Measurements from ENCODE around the gene LACC1.

The LACC1 gene

GRCh38 chr13:43884222-43884621 is 4.5 kb downstream of the LACC1 start:
- DNase-seq (ENCODE audit: low read depth in 2 of 2) = no peak

- DNase-seq (ENCODE audit: low read depth in 2 of 2) = no peak
Observed at GRCh38 chr13:43894438-43894837, 14.7 kb downstream of the LACC1 start.

DNA sequence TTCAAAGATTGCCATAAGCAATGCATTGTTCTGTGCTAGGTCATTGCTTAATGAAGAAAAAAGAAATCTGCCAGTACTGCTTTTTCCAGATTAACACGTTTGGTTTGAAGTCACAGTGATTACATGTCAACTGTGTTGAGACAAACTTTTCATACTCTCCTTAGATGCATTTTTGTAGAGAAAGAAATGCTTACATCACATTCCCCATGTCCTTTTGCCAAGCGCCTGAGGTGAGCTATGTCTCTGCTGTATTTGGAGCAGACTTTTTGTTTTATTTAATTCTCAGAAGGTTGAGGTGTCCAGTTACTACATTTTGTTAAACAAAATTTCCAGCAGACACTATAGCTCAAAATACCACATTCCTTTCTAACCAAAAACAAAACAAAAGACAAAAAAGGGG is 16.2 kb downstream of the LACC1 start:
- DNase-seq (ENCODE audit: low read depth in 2 of 2) = no peak

DNA sequence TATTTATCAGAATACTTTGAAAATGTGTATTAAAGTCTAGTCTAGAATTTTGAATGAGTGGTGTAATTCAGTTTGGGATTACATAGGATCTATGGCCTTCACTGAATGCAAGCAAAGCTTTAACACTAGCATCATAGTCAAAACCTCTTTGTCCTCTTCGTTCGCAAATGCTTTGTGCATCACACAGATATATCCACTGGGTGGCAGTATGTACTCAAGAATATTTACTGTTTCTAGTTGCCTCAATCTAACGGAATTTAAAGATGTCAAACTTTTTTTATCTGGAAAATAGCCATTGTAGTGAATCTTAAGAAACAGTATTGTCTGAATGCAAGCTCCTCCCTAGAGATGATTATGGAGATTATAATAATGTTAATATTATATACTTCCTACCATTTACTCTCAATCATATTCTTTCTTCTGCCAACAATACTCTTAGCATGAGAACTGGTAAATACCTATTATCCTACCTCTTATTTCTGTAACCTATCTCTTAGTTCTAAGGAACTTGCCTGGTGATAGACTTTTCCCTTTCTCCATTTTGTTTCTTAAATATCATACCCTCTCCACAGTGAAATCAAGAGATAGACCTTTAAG is 25.8 kb downstream of the LACC1 start:
- DNase-seq (ENCODE audit: low read depth in 2 of 2) = no peak

GRCh38 chr13:43908156-43909126 is 28.7 kb downstream of the LACC1 start:
- no peak for DNase-seq (ENCODE audit: low read depth in 2 of 2)

- DNase-seq (ENCODE audit: low read depth in 2 of 2) = no peak
Observed at GRCh38 chr13:43910856-43911255, 31.2 kb downstream of the LACC1 start.

DNA sequence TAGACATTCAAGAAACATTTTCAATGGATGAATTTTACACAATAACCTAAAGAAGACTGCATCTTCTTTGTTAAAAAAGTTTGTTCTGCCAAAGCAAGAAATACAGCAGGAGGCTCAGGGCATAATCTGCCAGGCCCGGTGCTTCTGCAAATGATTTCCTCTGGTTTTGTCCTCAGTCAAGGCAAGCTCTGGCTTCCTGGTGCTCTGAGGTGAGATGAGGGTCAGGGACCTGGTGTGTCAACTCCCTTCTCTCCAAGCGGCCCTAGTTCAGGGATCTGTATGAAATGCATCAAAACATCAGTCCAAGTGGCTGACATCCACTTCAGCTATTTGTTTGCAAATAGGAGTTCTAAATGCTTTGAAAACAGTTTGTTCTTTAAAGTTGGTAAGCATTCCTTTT is 31.6 kb downstream of the LACC1 start:
- DNase-seq (ENCODE audit: low read depth in 2 of 2) = no peak

DNA sequence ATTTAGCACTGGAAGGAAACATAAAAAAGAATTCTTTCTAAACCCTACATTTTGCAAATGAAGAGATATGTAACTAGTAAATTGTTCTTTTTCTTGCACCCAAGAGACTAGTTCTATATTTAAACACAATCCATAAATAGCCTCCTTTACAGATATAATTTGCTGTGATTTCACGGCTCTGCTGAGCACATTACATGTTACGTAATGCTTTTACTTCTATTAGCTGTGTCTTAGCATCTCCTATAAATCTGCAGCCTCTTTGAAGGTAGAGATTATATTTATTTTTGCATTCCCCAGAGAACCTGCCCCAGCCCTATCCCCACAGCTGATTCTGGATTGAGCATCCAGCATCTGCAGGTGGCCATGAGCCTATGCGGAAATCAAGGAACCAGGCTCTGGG is 32.2 kb downstream of the LACC1 start:
- no peak for DNase-seq (ENCODE audit: low read depth in 2 of 2)

DNA sequence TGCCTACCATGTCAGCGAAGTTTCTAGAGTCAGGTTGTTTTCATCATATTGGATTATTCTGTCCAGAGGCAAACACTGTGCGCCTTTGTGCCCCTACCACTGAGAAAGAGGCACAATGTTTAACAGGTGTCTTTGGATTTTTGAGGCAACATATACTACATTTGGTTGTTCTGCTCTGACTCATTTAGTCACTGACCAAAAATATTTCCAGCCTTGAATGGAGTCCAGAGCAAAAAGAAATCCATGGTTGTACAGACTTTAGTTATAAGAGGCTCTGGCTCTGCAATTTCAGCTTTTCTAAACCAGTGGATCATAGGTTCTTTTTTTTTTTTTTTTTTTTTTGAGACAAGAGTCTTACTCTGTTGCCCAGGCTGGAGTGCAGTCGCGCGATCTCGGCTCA is 35.7 kb downstream of the LACC1 start:
- no peak for DNase-seq (ENCODE audit: low read depth in 2 of 2)

DNA sequence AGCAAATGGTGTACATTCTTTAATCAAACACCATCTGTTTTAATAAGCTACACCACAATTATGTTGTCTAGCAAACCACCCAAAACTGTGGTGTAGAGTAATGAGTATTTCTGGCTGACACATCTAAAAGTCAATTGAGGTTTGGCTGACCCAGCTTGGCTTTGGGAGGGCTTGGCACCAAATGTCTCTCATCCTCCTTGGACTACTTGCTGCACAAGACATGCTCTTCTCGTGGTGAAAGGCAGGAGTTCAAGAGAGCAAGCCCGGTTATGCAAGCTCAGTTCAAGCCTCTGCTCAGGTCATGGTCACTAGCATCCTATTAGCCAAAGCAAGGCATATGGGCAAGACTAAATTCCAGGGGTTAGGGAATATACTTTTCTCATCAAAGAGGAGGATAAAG is 37.1 kb downstream of the LACC1 start:
- DNase-seq (ENCODE audit: low read depth in 2 of 2) = no peak

DNA sequence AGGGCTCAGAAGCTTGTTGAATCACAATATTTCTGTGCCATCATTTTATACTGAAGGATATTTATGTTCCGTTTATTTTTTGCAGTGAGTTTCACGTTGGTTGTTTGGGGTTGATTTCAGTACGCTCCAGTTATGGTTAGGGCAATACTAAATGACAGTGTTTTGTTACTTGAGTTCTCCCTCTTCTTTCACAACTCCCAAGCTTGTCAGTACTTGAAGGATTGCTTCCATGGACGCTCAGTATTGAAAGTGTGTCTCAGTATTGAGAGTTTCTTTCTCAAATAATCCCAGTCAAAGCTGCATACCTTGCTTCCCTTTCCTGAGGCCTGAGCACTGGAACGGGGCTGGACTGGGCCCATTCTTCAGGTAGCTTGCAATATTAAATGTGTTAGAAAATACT is 38.9 kb downstream of the LACC1 start:
- DNase-seq (ENCODE audit: low read depth in 2 of 2) = no peak

DNA sequence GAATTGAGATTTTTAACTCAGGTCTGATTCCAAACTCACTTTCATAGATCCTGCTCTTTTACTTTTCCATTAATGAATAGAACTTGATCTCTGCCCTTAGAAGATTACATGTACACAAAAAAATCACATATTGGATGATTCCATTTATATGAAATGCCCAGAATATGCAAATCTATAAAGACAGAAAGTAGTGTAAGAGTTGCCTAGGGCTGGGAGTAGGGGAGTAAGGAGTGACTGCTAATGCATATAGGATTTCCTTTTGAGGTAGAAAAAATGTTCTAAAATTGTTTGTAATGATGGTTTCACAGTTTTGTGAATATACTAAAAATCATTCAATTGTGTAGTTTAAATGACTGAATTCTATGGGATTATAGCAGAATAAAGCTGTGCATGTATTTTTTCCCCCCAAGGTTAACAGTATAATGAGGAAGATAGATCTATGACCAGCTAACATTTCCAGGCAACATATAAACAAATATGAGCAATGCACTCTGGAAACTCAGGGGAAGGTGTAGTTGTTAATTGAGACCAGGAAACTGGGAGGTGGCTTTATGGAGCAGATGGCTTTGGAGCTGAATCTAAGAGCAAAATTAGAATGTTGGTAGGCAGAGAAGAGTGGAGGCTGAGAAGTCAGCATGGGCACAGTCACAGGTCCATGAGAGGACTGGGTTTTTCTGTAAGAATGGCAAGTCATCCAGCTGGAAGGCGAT is 41.4 kb downstream of the LACC1 start:
- no peak for DNase-seq (ENCODE audit: low read depth in 2 of 2)

- no peak for DNase-seq (ENCODE audit: low read depth in 2 of 2)
Observed at GRCh38 chr13:43924549-43925245, 45.0 kb downstream of the LACC1 start.

GRCh38 chr13:43929947-43930346 is 50.2 kb downstream of the LACC1 start:
- DNase-seq (ENCODE audit: low read depth in 2 of 2) = no peak

DNA sequence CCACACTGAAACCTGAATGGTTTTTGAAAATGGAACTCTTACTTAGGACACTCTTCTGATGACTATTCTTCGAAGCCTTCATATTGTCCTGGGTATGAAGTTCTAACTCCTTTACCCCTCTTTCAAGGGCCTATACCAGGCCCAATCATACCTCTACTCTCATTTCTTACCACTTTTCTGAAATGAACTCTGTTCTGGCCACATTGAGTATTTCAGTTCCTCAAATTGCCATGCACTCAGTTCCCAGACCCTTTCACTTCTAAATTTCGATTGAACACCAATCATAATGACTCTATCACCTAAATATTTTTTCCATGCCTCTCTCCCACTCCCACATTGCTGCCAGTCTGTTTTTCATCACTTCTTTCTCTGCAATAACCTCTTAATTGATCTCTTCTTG is 53.7 kb downstream of the LACC1 start:
- no peak for DNase-seq (ENCODE audit: low read depth in 2 of 2)

DNA sequence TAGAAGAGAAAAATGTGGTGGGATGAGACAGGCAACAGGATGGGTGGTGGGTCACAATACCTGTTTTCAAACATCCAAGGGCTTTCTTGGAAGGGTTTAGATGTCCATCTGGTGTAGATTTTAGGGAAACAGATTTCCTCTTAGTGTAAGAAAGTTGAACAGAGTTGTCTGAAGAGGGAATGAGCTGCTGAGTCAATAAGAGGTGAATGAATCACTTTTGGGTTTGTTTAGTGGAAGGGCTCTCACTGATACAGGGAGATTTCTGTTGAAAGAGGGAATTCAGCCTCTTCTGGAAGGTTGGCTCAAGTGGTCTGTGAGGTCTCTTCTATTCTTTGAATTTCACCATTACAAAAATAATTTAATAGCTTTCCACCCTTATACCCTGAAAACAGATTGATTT is 54.6 kb downstream of the LACC1 start:
- DNase-seq (ENCODE audit: low read depth in 2 of 2) = no peak

DNA sequence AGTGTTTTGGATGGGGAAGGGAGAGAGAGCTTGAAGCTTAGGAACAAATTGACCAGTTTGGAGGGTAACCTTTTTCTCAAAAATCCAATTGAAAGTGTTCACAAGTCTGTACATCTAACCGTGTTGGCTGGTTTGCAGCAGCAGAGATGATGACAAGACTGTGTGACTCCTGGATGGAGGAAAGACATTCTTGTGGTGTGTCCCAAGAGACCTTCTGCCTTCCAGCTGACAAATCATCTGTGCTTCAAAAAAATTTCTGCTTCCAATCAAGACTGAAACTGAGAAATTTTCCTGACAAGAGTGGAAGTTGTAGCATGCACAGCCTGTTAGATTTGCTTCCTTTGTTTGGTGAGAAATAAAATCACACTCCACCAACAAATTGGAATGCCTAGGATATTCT is 56.2 kb downstream of the LACC1 start:
- DNase-seq (ENCODE audit: low read depth in 2 of 2) = no peak

DNA sequence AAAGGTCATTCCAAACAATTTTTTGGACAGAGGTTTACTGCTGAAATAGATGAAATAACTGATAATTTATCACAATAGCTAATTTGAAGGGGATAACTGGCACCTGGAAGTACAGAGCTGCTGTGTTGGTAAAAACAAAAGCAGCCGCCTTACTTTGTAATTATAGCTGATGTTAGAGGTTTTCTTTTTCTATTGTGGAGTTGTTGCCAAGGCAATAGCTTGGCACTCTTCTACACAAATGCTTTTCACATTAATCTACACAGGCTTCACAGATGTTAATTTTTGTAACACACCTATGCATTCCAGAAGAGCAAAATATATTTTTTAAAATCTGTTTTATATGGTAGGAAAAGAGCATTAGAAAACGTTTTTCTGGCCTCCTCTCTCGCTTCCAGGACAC is 56.9 kb downstream of the LACC1 start:
- DNase-seq (ENCODE audit: low read depth in 2 of 2) = no peak

DNA sequence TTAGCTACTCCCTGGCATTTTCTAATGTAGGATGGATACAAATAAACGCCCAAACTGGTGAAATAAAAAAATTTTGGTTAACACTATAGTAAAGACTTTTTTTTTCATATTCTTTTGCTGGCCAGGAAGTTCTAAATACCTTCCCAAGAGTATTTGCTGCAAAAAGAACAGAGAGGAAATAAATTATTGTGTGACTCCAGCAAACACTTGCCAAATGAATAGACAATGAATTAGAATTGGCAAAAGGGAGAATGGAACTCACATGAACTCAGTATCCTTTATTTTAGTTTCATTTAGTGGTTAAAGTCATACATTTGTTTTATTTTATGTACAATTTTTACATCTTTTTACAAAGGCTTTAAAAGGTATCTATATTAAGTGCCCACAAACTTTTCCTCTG is 58.1 kb downstream of the LACC1 start:
- no peak for DNase-seq (ENCODE audit: low read depth in 2 of 2)

- DNase-seq (ENCODE audit: low read depth in 2 of 2) = no peak
Observed at GRCh38 chr13:43938449-43938848, 58.7 kb downstream of the LACC1 start.

GRCh38 chr13:43939086-43939485 is 59.4 kb downstream of the LACC1 start:
- DNase-seq (ENCODE audit: low read depth in 2 of 2) = no peak

DNA sequence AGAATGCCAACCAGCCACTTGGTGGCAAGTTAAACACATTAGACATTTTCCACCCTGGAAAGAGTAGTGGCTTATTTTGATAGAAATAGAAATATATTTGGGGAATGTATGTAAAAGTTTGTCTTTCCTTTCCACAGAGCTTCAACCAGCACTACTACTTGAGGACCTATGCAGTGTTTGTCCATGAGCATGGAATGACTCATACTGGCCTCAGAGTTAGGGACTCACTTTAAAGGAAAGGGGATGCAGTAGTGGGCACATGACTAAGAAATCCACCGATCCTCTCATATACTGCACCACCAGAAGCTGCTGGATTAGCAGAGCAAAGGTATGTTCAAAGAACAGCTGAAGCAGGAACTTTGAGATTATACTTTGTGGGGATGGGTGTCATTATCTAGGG is 62.6 kb downstream of the LACC1 start:
- DNase-seq (ENCODE audit: low read depth in 2 of 2) = no peak

Data from stimulated activated CD4-positive, alpha-beta T cell treated with anti-CD3 and anti-CD28 coated beads, Interleukin-4, amount 100 ng/mL, for 48 hours (primary cell).